Neural crest cell (in vitro differentiated cells): ENCODE data around the gene TST. TPM values are rescaled to one million over a fixed set of nuclear protein-coding genes. Genes with fewer than 3 reads are reported as not detected.
A peak's percentile ranks its signal among the peaks of the same experiment; 100 is the strongest.

Experiments used
- DNase-seq: peaks from one replicate; pipeline ENCODE4 v3.0.0; 2021; ENCODE audit warnings: low read depth, mixed read lengths, low spot score
- H3K27ac Mint-ChIP-seq: one replicate; pipeline ENCODE4 v1.8.0; 2021; ENCODE audit warnings: mild to moderate bottlenecking, mixed read lengths; ENCODE audit not compliant: unreplicated experiment
- H3K27me3 Mint-ChIP-seq: 2 replicates; pipeline ENCODE4 v1.8.0; 2021; ENCODE audit warnings: low read depth, mild to moderate bottlenecking, mixed read lengths
- H3K36me3 Mint-ChIP-seq: 2 replicates; pipeline ENCODE4 v1.8.0; 2021; ENCODE audit warnings: low read depth, mild to moderate bottlenecking, mixed read lengths
- H3K4me1 Mint-ChIP-seq: 2 replicates; pipeline ENCODE4 v1.8.0; 2021; ENCODE audit warnings: mixed read lengths
- H3K4me3 Mint-ChIP-seq: one replicate; pipeline ENCODE4 v1.8.0; 2021; ENCODE audit warnings: mild to moderate bottlenecking, mixed read lengths
- H3K9me3 Mint-ChIP-seq: 2 replicates; pipeline ENCODE4 v1.8.0; 2021; ENCODE audit warnings: mixed read lengths
- CTCF ChIP-seq: fragments of 200-600 bp; sonication (generic); conservative IDR thresholded peaks from 2 replicates; pipeline ENCODE4 v1.5.0; 2021; ENCODE audit warnings: antibody characterized with exemption, mild to moderate bottlenecking
- total RNA-seq: library from RNA; stranded (reverse); gene quantifications from 2 replicates; pipeline ENCODE4 v1.2.1, GENCODE V29; 2021

The TST gene
- total RNA-seq, 1 donor from 2014 or later, result 31.0 TPM

DNA sequence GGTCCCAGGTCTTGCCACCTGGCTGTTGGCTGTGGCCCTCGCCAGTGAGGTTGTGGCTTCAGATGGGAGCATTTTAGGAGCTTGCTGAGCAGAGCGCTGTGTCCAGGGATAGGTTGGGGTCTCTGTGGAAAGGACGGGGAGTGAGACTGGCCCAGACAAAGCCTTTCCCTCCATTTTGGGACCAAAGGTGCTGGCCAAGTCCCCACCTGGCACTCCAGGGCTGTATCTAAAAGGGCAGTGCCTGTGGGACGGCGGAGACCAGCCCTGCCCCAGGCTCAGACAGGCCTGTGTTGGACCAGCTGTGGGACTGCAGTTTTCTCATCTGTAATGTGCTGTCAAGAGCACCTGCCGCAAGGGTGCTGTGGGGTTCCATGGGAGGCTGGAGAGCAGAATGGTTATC is 27.3 kb upstream of the TST start:
- no peak for DNase-seq
- Mint-ChIP-seq H3K36me3 (no peaks in the 10 kb centered on the region), H3K4me3 (peak overlapping the region; percentile 15), H3K27me3 (no peaks in the 10 kb centered on the region), H3K4me1 (peaks cover 2% of the 10 kb centered on the region), H3K27ac (no peak overlapping the region), H3K9me3 (no peaks in the 10 kb centered on the region)
- TF ChIP-seq CTCF, result no peak

- no peak overlapping the region for H3K27ac Mint-ChIP-seq
- peaks cover 6% of the 10 kb centered on the region for H3K4me1 Mint-ChIP-seq
- DNase-seq, result no peak
- no peaks in the 10 kb centered on the region for H3K27me3 Mint-ChIP-seq
- no peaks in the 10 kb centered on the region for H3K9me3 Mint-ChIP-seq
- peak overlapping the region; percentile 62 for H3K4me3 Mint-ChIP-seq
- H3K36me3 Mint-ChIP-seq, result no peaks in the 10 kb centered on the region
- TF ChIP-seq CTCF, result peak; percentile 60
Measured at GRCh38 chr22:37045958-37046357, 26.7 kb upstream of the TST start.

DNA sequence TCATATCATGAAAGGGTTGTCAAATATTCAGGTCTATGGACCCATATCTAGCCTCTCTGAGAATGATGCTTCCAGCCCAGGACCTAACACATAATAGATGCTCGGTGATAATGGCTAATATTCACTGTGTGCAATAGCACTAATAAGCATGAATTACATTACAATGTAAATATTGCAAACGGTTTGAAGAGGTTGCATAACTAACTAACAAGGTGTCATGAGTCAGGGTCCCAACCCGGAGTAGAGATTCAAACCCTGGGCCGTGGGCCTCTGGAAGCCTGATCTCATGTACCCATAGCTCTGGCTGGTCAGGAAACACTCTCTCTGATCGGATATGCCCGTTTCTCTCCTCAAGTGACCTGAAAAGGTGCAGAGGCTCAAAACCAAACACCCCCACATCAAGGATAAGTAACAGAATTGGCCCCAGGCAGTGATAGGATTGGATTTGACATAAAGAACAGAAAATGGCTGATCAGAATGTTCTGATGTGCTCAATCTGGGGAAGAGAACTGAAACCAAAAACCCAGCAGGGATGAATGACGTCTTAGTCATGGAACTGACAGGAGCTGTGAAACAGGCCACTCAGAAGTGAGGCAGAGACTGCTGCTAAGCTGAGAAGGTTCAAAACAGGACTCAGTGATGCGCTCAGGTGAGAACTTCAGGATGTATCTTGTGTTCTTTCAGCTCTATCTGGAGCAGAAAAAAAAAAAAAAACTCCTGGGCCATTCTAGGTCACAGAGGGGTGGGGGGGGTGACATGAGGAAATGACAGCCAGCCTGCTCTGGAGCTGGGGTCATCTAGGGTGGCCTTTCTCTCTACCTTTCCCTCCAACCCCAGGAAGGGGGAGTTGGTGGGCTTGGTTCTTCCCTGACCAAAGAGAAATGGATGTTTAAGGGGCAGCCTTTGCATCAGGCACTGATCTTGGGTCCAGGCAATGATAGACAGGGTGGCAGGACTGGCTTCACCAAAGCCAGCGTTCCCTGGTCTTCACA is 25.7 kb upstream of the TST start:
- TF ChIP-seq CTCF, result no peak
- Mint-ChIP-seq H3K4me3 (no peak overlapping the region), H3K36me3 (no peaks in the 10 kb centered on the region), H3K27me3 (no peaks in the 10 kb centered on the region), H3K9me3 (no peaks in the 10 kb centered on the region), H3K27ac (no peak overlapping the region), H3K4me1 (peaks cover 13% of the 10 kb centered on the region)
- DNase-seq, result no peak

DNA sequence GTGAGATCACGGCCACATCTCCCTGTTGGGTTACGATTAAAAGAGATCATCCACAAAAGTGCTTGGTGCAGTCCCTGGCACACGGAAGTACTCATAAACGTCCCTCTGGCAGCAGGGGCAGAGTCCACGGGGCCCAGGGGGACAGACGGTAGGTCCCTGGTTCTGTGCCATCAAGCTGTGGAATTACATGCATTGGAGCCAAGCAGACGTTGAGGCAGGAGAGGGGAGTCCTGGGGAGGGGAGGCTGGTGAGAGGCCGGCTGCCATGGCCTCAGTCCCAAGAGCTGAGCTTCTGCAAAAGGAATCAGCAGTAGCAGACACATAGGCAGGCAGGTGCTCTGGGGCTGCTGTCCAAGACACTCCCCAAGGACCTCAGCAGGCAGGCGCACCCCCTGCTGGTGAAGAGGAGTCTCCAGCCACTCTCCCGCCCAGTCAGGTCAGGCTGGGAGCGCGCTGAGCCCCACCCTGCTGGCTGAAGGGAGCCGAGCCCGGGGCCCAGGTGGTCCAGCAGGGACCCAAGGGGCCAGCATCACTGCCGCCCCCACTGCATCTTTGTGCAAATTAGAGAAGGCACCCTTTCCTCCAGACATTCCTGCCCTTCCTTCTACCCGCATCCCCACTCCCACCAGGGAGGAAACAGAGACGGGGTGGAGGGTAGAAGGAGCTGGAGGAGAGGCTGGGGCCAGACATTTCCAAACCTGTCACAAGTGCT is 24.7 kb upstream of the TST start:
- Mint-ChIP-seq H3K4me1 (peaks cover 20% of the 10 kb centered on the region), H3K4me3 (no peak overlapping the region), H3K27ac (no peak overlapping the region), H3K27me3 (no peaks in the 10 kb centered on the region), H3K9me3 (no peaks in the 10 kb centered on the region), H3K36me3 (no peaks in the 10 kb centered on the region)
- DNase-seq, result peak; percentile 39
- TF ChIP-seq CTCF, result peak; percentile 70

DNA sequence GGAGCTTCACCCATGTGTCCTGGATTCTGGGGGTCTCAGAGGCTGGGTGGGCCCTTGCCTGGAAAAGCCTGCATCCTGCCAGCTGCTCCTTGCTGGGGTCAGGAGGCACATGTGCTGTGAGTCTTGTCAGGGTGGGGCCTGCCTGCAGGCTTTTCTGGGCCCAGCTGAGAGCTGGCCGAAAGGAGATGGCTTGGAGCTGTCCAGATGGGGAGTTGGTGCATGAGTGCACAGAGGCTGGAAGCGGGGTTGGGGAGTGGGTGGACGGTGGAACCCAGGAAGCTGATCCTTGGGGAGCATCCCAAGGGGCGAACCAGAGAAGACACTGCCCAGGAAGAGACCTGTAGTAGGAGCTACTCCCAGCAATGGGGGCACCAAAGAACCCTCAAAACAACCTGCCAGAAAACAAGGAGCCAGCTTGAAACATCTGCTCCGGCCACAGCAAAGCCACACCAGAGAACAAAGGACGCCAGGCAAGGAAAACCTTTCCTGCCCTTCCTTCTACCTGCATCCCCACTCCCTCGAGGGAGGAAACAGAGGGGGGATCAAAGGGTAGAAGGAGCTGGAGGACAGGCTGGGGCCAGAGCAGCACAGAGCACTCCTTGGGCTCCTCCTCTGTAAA is 24.1 kb upstream of the TST start:
- Mint-ChIP-seq H3K27ac (no peak overlapping the region), H3K9me3 (no peaks in the 10 kb centered on the region)
- TF ChIP-seq CTCF, result no peak

More for the DNA sequence above, 24.1 kb upstream of the TST start:
- Mint-ChIP-seq H3K4me1 (peaks cover 20% of the 10 kb centered on the region), H3K27me3 (no peaks in the 10 kb centered on the region), H3K4me3 (no peak overlapping the region), H3K36me3 (no peaks in the 10 kb centered on the region)
- no peak for DNase-seq
